Measurements from ENCODE around the gene ZNF227. TPM values are rescaled to one million over a fixed set of nuclear protein-coding genes. Genes with fewer than 3 reads are reported as not detected.
"Not testable (repeated sequence)": the region's sequence is repeated elsewhere in the genome, so short reads cannot be mapped to it uniquely, and the experiment has no call there.

The ZNF227 gene
- total RNA-seq, 2 experiments from 2014 or later = 16.8 to 18.5 TPM

DNA sequence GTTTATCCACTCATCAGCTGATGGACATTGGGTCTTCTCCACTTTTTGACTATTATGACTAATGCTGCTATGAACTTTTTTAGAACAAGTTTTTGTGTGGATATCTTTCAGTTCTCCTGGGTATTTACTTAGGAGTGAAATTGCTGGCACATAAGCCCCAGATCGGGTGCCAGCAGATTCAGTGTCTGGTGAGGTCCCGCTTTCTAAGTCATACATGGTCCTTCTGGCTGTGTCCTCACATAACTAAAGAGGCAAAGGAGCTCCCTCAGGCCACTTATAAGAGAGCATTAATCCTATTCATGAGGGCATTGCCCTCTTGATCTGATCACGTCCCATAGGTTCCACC lies 48.0 kb upstream of the ZNF227 start:
- no peaks in the 10 kb centered on the region for H3K9me2 ChIP-seq (ENCODE audit: insufficient read depth, low read length)
- POLR2A ChIA-PET = interaction anchor here (0.6 to 1.3 kb wide), 5 partner anchors 32 to 425 kb away, joined by 3 to 7 read pairs (median 4); partner anchors contain the start of genes ZNF227 and ZNF45
- H3K4me2 ChIP-seq (ENCODE audit: low read length) = peak overlapping the region; percentile 96
- BruUV-seq (replicated peaks) = TSS peak; percentile 88
- H3K4me1 ChIP-seq (ENCODE audit: insufficient read depth, low read length, poor library complexity, severe bottlenecking) = peaks cover 15% of the 10 kb centered on the region
- peak overlapping the region; percentile 48 for H3K27ac ChIP-seq (ENCODE audit: low read depth, low read length, poor library complexity, severe bottlenecking)
- DNase-seq (ENCODE audit: low spot score) = no peak
- H3K36me3 ChIP-seq (ENCODE audit: insufficient read depth, low read length) = peaks cover 26% of the 10 kb centered on the region
- no peak for TF ChIP-seq EZH2phosphoT487 (IDR thresholded peaks at IDR 0.05; ENCODE audit: borderline replicate concordance, low read depth, low read length)
- TF ChIP-seq, protein P1, sequence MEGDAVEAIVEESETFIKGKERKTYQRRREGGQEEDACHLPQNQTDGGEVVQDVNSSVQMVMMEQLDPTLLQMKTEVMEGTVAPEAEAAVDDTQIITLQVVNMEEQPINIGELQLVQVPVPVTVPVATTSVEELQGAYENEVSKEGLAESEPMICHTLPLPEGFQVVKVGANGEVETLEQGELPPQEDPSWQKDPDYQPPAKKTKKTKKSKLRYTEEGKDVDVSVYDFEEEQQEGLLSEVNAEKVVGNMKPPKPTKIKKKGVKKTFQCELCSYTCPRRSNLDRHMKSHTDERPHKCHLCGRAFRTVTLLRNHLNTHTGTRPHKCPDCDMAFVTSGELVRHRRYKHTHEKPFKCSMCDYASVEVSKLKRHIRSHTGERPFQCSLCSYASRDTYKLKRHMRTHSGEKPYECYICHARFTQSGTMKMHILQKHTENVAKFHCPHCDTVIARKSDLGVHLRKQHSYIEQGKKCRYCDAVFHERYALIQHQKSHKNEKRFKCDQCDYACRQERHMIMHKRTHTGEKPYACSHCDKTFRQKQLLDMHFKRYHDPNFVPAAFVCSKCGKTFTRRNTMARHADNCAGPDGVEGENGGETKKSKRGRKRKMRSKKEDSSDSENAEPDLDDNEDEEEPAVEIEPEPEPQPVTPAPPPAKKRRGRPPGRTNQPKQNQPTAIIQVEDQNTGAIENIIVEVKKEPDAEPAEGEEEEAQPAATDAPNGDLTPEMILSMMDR (conservative IDR thresholded peaks at IDR 0.05; ENCODE audit: low read length) = no peak
- intact Hi-C loops (cut with micrococcal nuclease; ENCODE audit: unreplicated experiment) = loop anchor here (1.0 to 2.0 kb wide), 3 partner anchors 43 to 336 kb away; partner anchors contain the start of gene ZNF180
- peak overlapping the region; percentile 79 for H3K4me3 ChIP-seq (ENCODE audit: low read depth, low read length, poor library complexity, severe bottlenecking)
- no peaks in the 10 kb centered on the region for H4K20me1 ChIP-seq (ENCODE audit: insufficient read depth, low read length)
- H3K79me2 ChIP-seq (ENCODE audit: insufficient read depth, low read depth, low read length) = peaks cover 8% of the 10 kb centered on the region; the same call in 1 of the 2 replicates
- peak overlapping the region; percentile 99 for H2AFZ ChIP-seq (ENCODE audit: low read length)
- CTCF ChIA-PET (ENCODE audit: unreplicated experiment) = no interaction called here
- H3K9me3 ChIP-seq (ENCODE audit: low read length) = peaks cover 7% of the 10 kb centered on the region

- H3K4me1 ChIP-seq (ENCODE audit: insufficient read depth, low read length, poor library complexity, severe bottlenecking) = peaks cover 15% of the 10 kb centered on the region
- ChIA-PET POLR2A (interaction anchor here (0.6 to 1.3 kb wide), 5 partner anchors 33 to 424 kb away, joined by 3 to 7 read pairs (median 4); partner anchors contain the start of genes ZNF227 and ZNF45), CTCF (ENCODE audit: unreplicated experiment) (interaction anchor here (0.9 kb wide), 1 partner anchor 47 kb away, joined by 3 read pairs; no protein-coding TSS in a partner anchor)
- no peaks in the 10 kb centered on the region for H3K9me2 ChIP-seq (ENCODE audit: insufficient read depth, low read length)
- peaks cover 8% of the 10 kb centered on the region; the same call in 1 of the 2 replicates for H3K79me2 ChIP-seq (ENCODE audit: insufficient read depth, low read depth, low read length)
- H4K20me1 ChIP-seq (ENCODE audit: insufficient read depth, low read length) = no peaks in the 10 kb centered on the region
- peak within 1 kb of the TSS; percentile 48 for H3K27ac ChIP-seq (ENCODE audit: low read depth, low read length, poor library complexity, severe bottlenecking)
- H2AFZ ChIP-seq (ENCODE audit: low read length) = peak within 1 kb of the TSS; percentile 99
- H3K9me3 ChIP-seq (ENCODE audit: low read length) = peaks cover 7% of the 10 kb centered on the region
- peak within 1 kb of the TSS; percentile 79 for H3K4me3 ChIP-seq (ENCODE audit: low read depth, low read length, poor library complexity, severe bottlenecking)
- TF ChIP-seq, protein P1 (conservative IDR thresholded peaks at IDR 0.05; ENCODE audit: low read length) = no peak
- TF ChIP-seq EZH2phosphoT487 (IDR thresholded peaks at IDR 0.05; ENCODE audit: borderline replicate concordance, low read depth, low read length) = no peak
- peak within 1 kb of the TSS; percentile 96 for H3K4me2 ChIP-seq (ENCODE audit: low read length)
- BruUV-seq (replicated peaks) = no TSS peak
- intact Hi-C loops (cut with micrococcal nuclease; ENCODE audit: unreplicated experiment) = loop anchor here (1.0 to 2.0 kb wide), 3 partner anchors 42 to 335 kb away; partner anchors contain the start of gene ZNF180
- H3K36me3 ChIP-seq (ENCODE audit: insufficient read depth, low read length) = peaks cover 32% of the 10 kb centered on the region
- DNase-seq (ENCODE audit: low spot score) = peak; percentile 96
Measured at GRCh38 chr19:44164673-44165512, 47.4 kb upstream of the ZNF227 start, which contains the start of gene ZNF226. Gene ZNF226, plus strand, starts transcription at chr19:44165100. Its CDS starts 4,981 bp downstream, at chr19:44170081.

DNA sequence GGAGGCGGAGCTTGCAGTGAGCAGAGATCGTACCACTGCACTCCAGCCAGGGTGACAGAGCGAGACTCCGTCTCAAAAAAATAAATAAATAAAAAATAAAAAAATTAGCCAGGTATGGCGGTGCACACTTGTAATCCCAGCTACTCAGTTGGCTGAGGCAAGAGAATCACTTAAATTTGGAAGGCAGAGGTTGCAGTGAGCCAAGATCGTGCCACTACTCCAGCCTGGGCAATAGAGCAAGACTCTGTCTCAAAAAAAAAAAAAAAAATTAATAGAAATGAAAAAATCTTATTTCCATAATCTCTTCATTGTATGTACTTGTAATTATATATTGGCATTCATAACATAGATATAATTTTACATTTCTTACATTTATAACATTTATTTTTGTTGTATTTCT lies 41.7 kb upstream of the ZNF227 start:
- BruUV-seq (replicated peaks); H2AFZ ChIP-seq (ENCODE audit: low read length); intact Hi-C loops (cut with micrococcal nuclease; ENCODE audit: unreplicated experiment); H3K4me3 ChIP-seq (ENCODE audit: low read depth, low read length, poor library complexity, severe bottlenecking); DNase-seq (ENCODE audit: low spot score); CTCF ChIA-PET (ENCODE audit: unreplicated experiment); H3K4me2 ChIP-seq (ENCODE audit: low read length); H3K79me2 ChIP-seq (ENCODE audit: insufficient read depth, low read depth, low read length); H4K20me1 ChIP-seq (ENCODE audit: insufficient read depth, low read length); H3K27ac ChIP-seq (ENCODE audit: low read depth, low read length, poor library complexity, severe bottlenecking); H3K9me2 ChIP-seq (ENCODE audit: insufficient read depth, low read length); POLR2A ChIA-PET; H3K9me3 ChIP-seq (ENCODE audit: low read length): not testable (repeated sequence)
- peaks cover 10% of the 10 kb centered on the region for H3K4me1 ChIP-seq (ENCODE audit: insufficient read depth, low read length, poor library complexity, severe bottlenecking)
- peaks cover 84% of the 10 kb centered on the region for H3K36me3 ChIP-seq (ENCODE audit: insufficient read depth, low read length)
